Smooth muscle cell (in vitro differentiated cells): Measurements from ENCODE around the gene SHISA3. TPM values are rescaled to one million over a fixed set of nuclear protein-coding genes. Genes with fewer than 3 reads are reported as not detected.
A peak's percentile ranks its signal among the peaks of the same experiment; 100 is the strongest.

Source experiments
- DNase-seq: peaks from one replicate; lab custom pipeline; 2025; ENCODE audit not compliant: unreplicated experiment; lab: John Stamatoyannopoulos, UW
- H2AFZ ChIP-seq: fragments of 200-600 bp; sonication (generic); 2 replicates; pipeline ENCODE4 v1.6.0; 2016; ENCODE audit warnings: antibody characterized with exemption, low read depth, mild to moderate bottlenecking
- H3F3A ChIP-seq: fragments of 200-600 bp; sonication (generic); 2 replicates; pipeline ENCODE4 v1.6.0; 2017; ENCODE audit warnings: antibody characterized with exemption, low read depth
- H3K27ac ChIP-seq: fragments of 200-600 bp; sonication (generic); 2 replicates; pipeline ENCODE4 v1.5.1; 2016; ENCODE audit warnings: low read depth, mild to moderate bottlenecking
- H3K27me3 ChIP-seq: fragments of 200-600 bp; sonication (generic); 2 replicates; pipeline ENCODE4 v1.6.1; 2016; ENCODE audit warnings: low read depth, mild to moderate bottlenecking
- H3K36me3 ChIP-seq: fragments of 200-600 bp; sonication (generic); 2 replicates; pipeline ENCODE4 v1.5.1; 2016; ENCODE audit warnings: low read depth
- H3K4me1 ChIP-seq: fragments of 200-600 bp; sonication (generic); 2 replicates; pipeline ENCODE4 v1.5.1; 2016; ENCODE audit warnings: low read depth
- H3K4me2 ChIP-seq: fragments of 200-600 bp; sonication (generic); 2 replicates; pipeline ENCODE4 v1.6.0; 2016; ENCODE audit warnings: mild to moderate bottlenecking
- H3K4me3 ChIP-seq: fragments of 200-600 bp; sonication (generic); 2 replicates; pipeline ENCODE4 v1.5.1; 2016; ENCODE audit warnings: mild to moderate bottlenecking
- H3K79me2 ChIP-seq: fragments of 200-600 bp; sonication (generic); 2 replicates; pipeline ENCODE4 v1.6.0; 2016; ENCODE audit warnings: low read depth, mild to moderate bottlenecking
- H3K9ac ChIP-seq: fragments of 200-600 bp; sonication (generic); 2 replicates; pipeline ENCODE4 v1.6.0; 2016; ENCODE audit warnings: low read depth
- H3K9me3 ChIP-seq: fragments of 200-600 bp; sonication (generic); replicated peaks from 2 replicates; pipeline ENCODE4 v1.5.1; 2016; ENCODE audit warnings: low read depth
- H4K20me1 ChIP-seq: fragments of 200-600 bp; sonication (generic); 2 replicates; pipeline ENCODE4 v1.6.0; 2016; ENCODE audit warnings: low read depth
- WGBS: methylation state at CpG from one replicate; pipeline ENCODE4 v1.1.7; 2016; ENCODE audit warnings: low lambda C conversion rate; 5-methylcytosine and 5-hydroxymethylcytosine counted together
- polyA plus RNA-seq: library from polyadenylated mRNA; unstranded; fragments of >200 nt; fragmentation: Nextera tagmentation; extraction: Ambion mirVana; gene quantifications from 2 replicates; pipeline ENCODE4 v1.2.1, GENCODE V29; 2016
- total RNA-seq: library from RNA; depleted of rRNA; stranded (reverse); fragments of >200 nt; gene quantifications from 2 replicates; pipeline ENCODE4 v1.2.3, GENCODE V29; 2014
- TF ChIP-seq, protein P1 (sequence below): fragments of 200-600 bp; sonication (generic); IDR thresholded peaks from 2 replicates; pipeline ENCODE4 v1.5.1; 2017; ENCODE audit warnings: borderline replicate concordance, mild to moderate bottlenecking, antibody characterized with exemption; ENCODE audit not compliant: insufficient read depth, poor library complexity, severe bottlenecking

Gene SHISA3
- total and polyA plus RNA-seq, 2 experiments from 2014 or later = not detected

- no peaks in the 10 kb centered on the region for H3F3A ChIP-seq
- H3K4me2 ChIP-seq = no peak overlapping the region
- 91% methylated on average over 4 of the region's 4 CpGs for WGBS
- no peak overlapping the region for H3K4me3 ChIP-seq
- no peaks in the 10 kb centered on the region for H4K20me1 ChIP-seq
- H2AFZ ChIP-seq = no peak overlapping the region
- H3K27ac ChIP-seq = no peak overlapping the region
- H3K4me1 ChIP-seq = peaks cover 4% of the 10 kb centered on the region
- H3K79me2 ChIP-seq = no peaks in the 10 kb centered on the region
- no peaks in the 10 kb centered on the region for H3K36me3 ChIP-seq
- H3K9ac ChIP-seq = no peak overlapping the region
- no peak for DNase-seq
- no peaks in the 10 kb centered on the region for H3K9me3 ChIP-seq
- TF ChIP-seq, protein P1, sequence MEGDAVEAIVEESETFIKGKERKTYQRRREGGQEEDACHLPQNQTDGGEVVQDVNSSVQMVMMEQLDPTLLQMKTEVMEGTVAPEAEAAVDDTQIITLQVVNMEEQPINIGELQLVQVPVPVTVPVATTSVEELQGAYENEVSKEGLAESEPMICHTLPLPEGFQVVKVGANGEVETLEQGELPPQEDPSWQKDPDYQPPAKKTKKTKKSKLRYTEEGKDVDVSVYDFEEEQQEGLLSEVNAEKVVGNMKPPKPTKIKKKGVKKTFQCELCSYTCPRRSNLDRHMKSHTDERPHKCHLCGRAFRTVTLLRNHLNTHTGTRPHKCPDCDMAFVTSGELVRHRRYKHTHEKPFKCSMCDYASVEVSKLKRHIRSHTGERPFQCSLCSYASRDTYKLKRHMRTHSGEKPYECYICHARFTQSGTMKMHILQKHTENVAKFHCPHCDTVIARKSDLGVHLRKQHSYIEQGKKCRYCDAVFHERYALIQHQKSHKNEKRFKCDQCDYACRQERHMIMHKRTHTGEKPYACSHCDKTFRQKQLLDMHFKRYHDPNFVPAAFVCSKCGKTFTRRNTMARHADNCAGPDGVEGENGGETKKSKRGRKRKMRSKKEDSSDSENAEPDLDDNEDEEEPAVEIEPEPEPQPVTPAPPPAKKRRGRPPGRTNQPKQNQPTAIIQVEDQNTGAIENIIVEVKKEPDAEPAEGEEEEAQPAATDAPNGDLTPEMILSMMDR = no peak
- peaks cover 34% of the 10 kb centered on the region for H3K27me3 ChIP-seq
Measured at GRCh38 chr4:42392436-42392835, 4.9 kb upstream of the SHISA3 start.

DNA sequence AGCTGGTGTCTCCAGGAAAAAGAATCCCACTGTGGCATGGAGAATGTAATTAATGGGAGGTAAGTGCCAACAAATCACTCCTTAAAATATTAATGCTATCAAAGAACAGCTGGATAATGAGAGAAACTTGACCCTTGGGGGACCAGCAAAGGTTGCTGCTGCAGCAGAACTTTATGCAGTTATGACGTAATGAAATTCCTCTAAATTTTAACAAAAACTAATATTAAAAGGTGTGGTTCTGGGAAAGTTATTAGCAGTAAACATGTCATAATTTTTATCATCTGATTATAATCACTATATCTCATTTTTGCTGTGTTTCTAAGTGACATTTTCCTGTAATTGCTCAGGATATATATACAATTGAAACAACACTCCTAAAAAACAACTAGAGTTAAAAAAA, 1.7 kb upstream of the SHISA3 start:
- Histone ChIP-seq H3K4me3 (no peak overlapping the region), H3K36me3 (no peaks in the 10 kb centered on the region), H3K4me2 (no peak overlapping the region), H3F3A (no peaks in the 10 kb centered on the region), H3K4me1 (peaks cover 24% of the 10 kb centered on the region), H2AFZ (no peak overlapping the region), H3K27me3 (peaks cover 66% of the 10 kb centered on the region), H3K9me3 (no peaks in the 10 kb centered on the region), H3K79me2 (no peaks in the 10 kb centered on the region), H3K27ac (no peak overlapping the region), H4K20me1 (no peaks in the 10 kb centered on the region), H3K9ac (no peak overlapping the region)
- TF ChIP-seq, protein P1 = no peak
- 89% methylated on average over 1 of the region's 1 CpG for WGBS
- no peak for DNase-seq

GRCh38 chr4:42396361-42396751, 932 bp upstream of the SHISA3 start:
- Histone ChIP-seq H4K20me1 (no peaks in the 10 kb centered on the region), H3K27me3 (peaks cover 73% of the 10 kb centered on the region), H3K27ac (no peak overlapping the region), H2AFZ (no peak overlapping the region), H3K4me2 (peak overlapping the region; percentile 90), H3K9me3 (no peaks in the 10 kb centered on the region), H3K36me3 (no peaks in the 10 kb centered on the region), H3K79me2 (no peaks in the 10 kb centered on the region), H3K9ac (no peak overlapping the region), H3F3A (no peaks in the 10 kb centered on the region), H3K4me3 (peak overlapping the region; percentile 51), H3K4me1 (peaks cover 24% of the 10 kb centered on the region)
- DNase-seq = no peak
- TF ChIP-seq, protein P1 = no peak
- WGBS = 17% methylated on average over 17 of the region's 17 CpGs

DNA sequence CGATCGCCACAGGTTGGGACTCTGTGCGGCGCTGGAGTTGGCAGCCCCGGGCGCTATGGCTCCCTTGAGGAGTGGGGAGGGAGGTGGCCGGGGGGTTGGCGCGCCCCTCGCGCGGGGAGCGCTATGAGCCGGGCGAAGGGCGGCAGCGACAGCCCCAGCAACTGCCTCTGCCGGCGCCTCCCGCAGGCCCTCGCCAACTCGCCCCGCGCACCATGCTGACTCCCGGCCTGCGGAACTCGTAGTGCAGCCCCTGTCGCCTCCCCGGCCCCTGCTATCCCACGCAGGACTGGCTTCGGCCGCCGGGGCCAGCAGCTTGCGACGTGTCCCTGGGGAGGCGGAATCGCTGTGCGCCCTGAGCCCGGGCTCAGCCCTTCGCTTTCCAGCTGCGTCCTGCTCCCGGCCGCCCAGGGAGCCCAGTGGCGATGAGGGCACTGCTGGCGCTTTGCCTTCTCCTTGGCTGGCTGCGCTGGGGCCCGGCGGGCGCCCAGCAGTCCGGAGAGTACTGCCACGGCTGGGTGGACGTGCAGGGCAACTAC, 415 bp downstream of the SHISA3 start:
- Histone ChIP-seq H3K27ac (no peak overlapping the region), H3K4me3 (peak overlapping the region; percentile 51), H3F3A (no peaks in the 10 kb centered on the region), H3K4me2 (peak overlapping the region; percentile 90), H3K36me3 (no peaks in the 10 kb centered on the region), H3K27me3 (peaks cover 87% of the 10 kb centered on the region), H3K79me2 (no peaks in the 10 kb centered on the region), H3K9me3 (no peaks in the 10 kb centered on the region), H3K9ac (no peak overlapping the region), H3K4me1 (peaks cover 24% of the 10 kb centered on the region), H2AFZ (peak overlapping the region; percentile 27), H4K20me1 (no peaks in the 10 kb centered on the region)
- TF ChIP-seq, protein P1 = no peak
- DNase-seq = no peak
- WGBS = 2% methylated on average over 48 of the region's 52 CpGs
